Neural progenitor cell (in vitro differentiated cells): ENCODE results near the gene ZRANB2. TPM values are rescaled to one million over a fixed set of nuclear protein-coding genes. Genes with fewer than 3 reads are reported as not detected.

Source experiments
- DNase-seq: peaks from one replicate; pipeline ENCODE4 v3.0.0-alpha.2; 2016; ENCODE audit warnings: low spot score
- H2AFZ ChIP-seq: fragments of 200-600 bp; sonication (generic); replicated peaks from 2 replicates; pipeline ENCODE4 v1.6.1; 2016; ENCODE audit warnings: antibody characterized with exemption
- H3F3A ChIP-seq: fragments of 200-600 bp; sonication (generic); 2 replicates; pipeline ENCODE4 v1.6.1; 2016; ENCODE audit warnings: antibody characterized with exemption, low read depth
- H3K27ac ChIP-seq: fragments of 200-600 bp; sonication (generic); 2 replicates; pipeline ENCODE4 v1.5.1; 2016; ENCODE audit warnings: mild to moderate bottlenecking
- H3K27me3 ChIP-seq: fragments of 200-600 bp; sonication (generic); 2 replicates; pipeline ENCODE4 v1.6.1; 2016; ENCODE audit warnings: mild to moderate bottlenecking, moderate library complexity
- H3K36me3 ChIP-seq: fragments of 200-600 bp; sonication (generic); 2 replicates; pipeline ENCODE4 v1.5.1; 2016
- H3K4me1 ChIP-seq: fragments of 200-600 bp; sonication (generic); 2 replicates; pipeline ENCODE4 v1.6.1; 2016; ENCODE audit warnings: mixed run types
- H3K4me2 ChIP-seq: fragments of 200-600 bp; sonication (generic); 2 replicates; pipeline ENCODE4 v1.6.1; 2016
- H3K4me3 ChIP-seq: fragments of 200-600 bp; sonication (generic); 2 replicates; pipeline ENCODE4 v1.5.1; 2016
- H3K79me2 ChIP-seq: fragments of 200-600 bp; sonication (generic); 2 replicates; pipeline ENCODE4 v1.6.1; 2016; ENCODE audit warnings: low read depth
- H3K9ac ChIP-seq: fragments of 200-600 bp; sonication (generic); 2 replicates; pipeline ENCODE4 v1.6.1; 2016
- H3K9me3 ChIP-seq: fragments of 200-600 bp; sonication (generic); 2 replicates; pipeline ENCODE4 v1.5.1; 2016; ENCODE audit warnings: low read depth
- H4K20me1 ChIP-seq: fragments of 200-600 bp; sonication (generic); 2 replicates; pipeline ENCODE4 v1.6.1; 2016; ENCODE audit warnings: low read depth
- H3K27ac Mint-ChIP-seq: 3 replicates; pipeline ENCODE4 v1.8.0; 2021; ENCODE audit warnings: mixed read lengths
- H3K27me3 Mint-ChIP-seq: 2 replicates; pipeline ENCODE4 v1.8.0; 2022; ENCODE audit warnings: low read depth, mild to moderate bottlenecking, inconsistent platforms, moderate library complexity, mixed read lengths; ENCODE audit not compliant: insufficient read depth
- H3K36me3 Mint-ChIP-seq: 3 replicates; pipeline ENCODE4 v1.8.0; 2021; ENCODE audit warnings: mixed read lengths
- H3K4me1 Mint-ChIP-seq: 3 replicates; pipeline ENCODE4 v1.8.0; 2021; ENCODE audit warnings: mixed read lengths
- H3K4me3 Mint-ChIP-seq: 3 replicates; pipeline ENCODE4 v1.8.0; 2021; ENCODE audit warnings: mild to moderate bottlenecking, moderate library complexity, mixed read lengths
- H3K9me3 Mint-ChIP-seq: 3 replicates; pipeline ENCODE4 v1.8.0; 2020; ENCODE audit warnings: mixed read lengths
- EZH2 ChIP-seq: fragments of 200-600 bp; sonication (generic); IDR thresholded peaks from 2 replicates; pipeline ENCODE4 v1.6.1; 2017; ENCODE audit warnings: antibody characterized with exemption, mild to moderate bottlenecking, moderate library complexity
- EZH2phosphoT487 ChIP-seq: fragments of 200-600 bp; sonication (generic); IDR thresholded peaks from 2 replicates; pipeline ENCODE4 v1.6.1; 2017; ENCODE audit warnings: antibody characterized with exemption
- total RNA-seq: library from RNA; depleted of rRNA; stranded (reverse); fragments of >200 nt; gene quantifications from 2 replicates; pipeline ENCODE4 v1.2.3, GENCODE V29; 2015; ENCODE audit warnings: low replicate concordance
- TF ChIP-seq, protein P1 (sequence below): fragments of 200-600 bp; sonication (generic); IDR thresholded peaks from 2 replicates; pipeline ENCODE4 v1.5.1; 2017; ENCODE audit warnings: antibody characterized with exemption, mild to moderate bottlenecking

The ZRANB2 gene
- total RNA-seq, 1 donor from 2014 or later, result 126 TPM

- no peaks in the 10 kb centered on the region for H3K9me3 Mint-ChIP-seq
- no peaks in the 10 kb centered on the region for H3K27me3 ChIP-seq
- no peak overlapping the region for H3K9ac ChIP-seq
- H3K4me1 Mint-ChIP-seq, result no peaks in the 10 kb centered on the region
- H3K9me3 ChIP-seq, result no peaks in the 10 kb centered on the region
- H3K4me1 ChIP-seq, result no peaks in the 10 kb centered on the region
- TF ChIP-seq EZH2, result no peak
- TF ChIP-seq, protein P1, sequence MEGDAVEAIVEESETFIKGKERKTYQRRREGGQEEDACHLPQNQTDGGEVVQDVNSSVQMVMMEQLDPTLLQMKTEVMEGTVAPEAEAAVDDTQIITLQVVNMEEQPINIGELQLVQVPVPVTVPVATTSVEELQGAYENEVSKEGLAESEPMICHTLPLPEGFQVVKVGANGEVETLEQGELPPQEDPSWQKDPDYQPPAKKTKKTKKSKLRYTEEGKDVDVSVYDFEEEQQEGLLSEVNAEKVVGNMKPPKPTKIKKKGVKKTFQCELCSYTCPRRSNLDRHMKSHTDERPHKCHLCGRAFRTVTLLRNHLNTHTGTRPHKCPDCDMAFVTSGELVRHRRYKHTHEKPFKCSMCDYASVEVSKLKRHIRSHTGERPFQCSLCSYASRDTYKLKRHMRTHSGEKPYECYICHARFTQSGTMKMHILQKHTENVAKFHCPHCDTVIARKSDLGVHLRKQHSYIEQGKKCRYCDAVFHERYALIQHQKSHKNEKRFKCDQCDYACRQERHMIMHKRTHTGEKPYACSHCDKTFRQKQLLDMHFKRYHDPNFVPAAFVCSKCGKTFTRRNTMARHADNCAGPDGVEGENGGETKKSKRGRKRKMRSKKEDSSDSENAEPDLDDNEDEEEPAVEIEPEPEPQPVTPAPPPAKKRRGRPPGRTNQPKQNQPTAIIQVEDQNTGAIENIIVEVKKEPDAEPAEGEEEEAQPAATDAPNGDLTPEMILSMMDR, result no peak
- no peak for TF ChIP-seq EZH2phosphoT487
- H3K79me2 ChIP-seq, result no peaks in the 10 kb centered on the region
- no peak overlapping the region for H3K27ac ChIP-seq
- no peak overlapping the region for H3K27ac Mint-ChIP-seq
- DNase-seq, result no peak
- no peaks in the 10 kb centered on the region for H3K36me3 Mint-ChIP-seq
- no peaks in the 10 kb centered on the region for H3K27me3 Mint-ChIP-seq
- no peaks in the 10 kb centered on the region for H3K36me3 ChIP-seq
- no peaks in the 10 kb centered on the region for H3F3A ChIP-seq
- no peak overlapping the region for H3K4me3 ChIP-seq
- H4K20me1 ChIP-seq, result no peaks in the 10 kb centered on the region
- H3K4me3 Mint-ChIP-seq, result no peak overlapping the region
- H2AFZ ChIP-seq, result no peak overlapping the region
- no peak overlapping the region for H3K4me2 ChIP-seq
Observed at GRCh38 chr1:71116729-71117128, 35.9 kb upstream of the ZRANB2 start.

DNA sequence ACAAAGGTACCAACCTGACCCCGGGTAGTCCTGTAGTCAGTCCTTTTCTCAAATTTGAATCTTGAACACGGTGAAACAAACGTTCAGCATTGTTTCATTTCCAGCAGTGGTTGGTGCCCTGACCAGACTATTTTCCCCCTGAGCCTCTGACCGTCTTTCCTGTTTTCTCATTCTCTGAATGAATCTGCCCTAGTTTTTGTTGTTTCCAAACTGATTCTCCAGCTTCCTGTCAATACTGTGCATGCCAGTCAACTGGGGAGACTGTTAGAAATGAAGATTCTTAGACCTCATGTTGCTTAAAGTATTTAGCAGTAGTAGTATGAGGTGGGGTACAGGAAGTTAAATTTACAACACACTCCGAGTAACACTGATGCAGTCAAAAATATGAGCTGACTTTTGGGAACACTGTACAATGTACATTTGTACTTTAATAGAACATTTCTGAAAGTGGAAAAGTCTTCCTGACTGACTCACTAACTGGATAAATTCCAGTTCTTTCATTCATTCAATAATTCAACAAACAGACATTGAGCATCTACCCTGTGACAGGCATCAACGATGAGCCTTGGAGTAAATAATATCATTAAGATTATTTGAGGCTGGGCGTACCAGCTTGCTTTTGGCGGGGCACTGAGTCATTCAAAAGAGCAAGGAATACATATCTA, 26.0 kb upstream of the ZRANB2 start:
- Mint-ChIP-seq H3K4me1 (no peaks in the 10 kb centered on the region), H3K36me3 (peaks cover 2% of the 10 kb centered on the region), H3K27me3 (no peaks in the 10 kb centered on the region), H3K4me3 (no peak overlapping the region), H3K27ac (no peak overlapping the region), H3K9me3 (no peaks in the 10 kb centered on the region)
- Histone ChIP-seq H3K9me3 (no peaks in the 10 kb centered on the region), H3K4me1 (no peaks in the 10 kb centered on the region), H3K36me3 (no peaks in the 10 kb centered on the region), H2AFZ (no peak overlapping the region), H3F3A (no peaks in the 10 kb centered on the region), H4K20me1 (no peaks in the 10 kb centered on the region), H3K27ac (no peak overlapping the region), H3K4me3 (no peak overlapping the region), H3K27me3 (no peaks in the 10 kb centered on the region), H3K4me2 (no peak overlapping the region), H3K9ac (no peak overlapping the region), H3K79me2 (no peaks in the 10 kb centered on the region)
- TF ChIP-seq, protein P1, result no peak
- DNase-seq, result no peak

DNA sequence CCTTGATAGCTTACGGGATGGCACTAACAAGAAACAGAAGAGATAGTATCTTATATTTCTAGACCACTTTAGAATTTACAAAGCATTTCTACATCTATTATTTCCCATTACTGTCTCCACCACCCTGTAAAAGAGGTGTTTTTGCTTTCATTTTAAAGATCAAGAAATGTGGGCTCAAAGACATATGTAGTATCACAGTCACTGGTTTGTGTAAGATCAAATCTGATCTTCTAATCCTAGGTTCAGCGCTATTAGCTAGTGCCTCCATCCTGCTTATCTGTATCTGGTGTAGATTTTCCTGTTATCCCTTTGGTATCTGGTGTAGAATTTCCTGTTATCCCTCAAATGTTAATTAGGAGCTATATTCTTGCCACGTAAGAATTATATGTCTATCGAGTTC, 23.6 kb upstream of the ZRANB2 start:
- no peak for DNase-seq
- H3K4me3 Mint-ChIP-seq, result no peak overlapping the region
- TF ChIP-seq EZH2, result no peak
- TF ChIP-seq, protein P1, result no peak
- TF ChIP-seq EZH2phosphoT487, result no peak
- H3K36me3 Mint-ChIP-seq, result peaks cover 2% of the 10 kb centered on the region
- no peaks in the 10 kb centered on the region for H3K27me3 Mint-ChIP-seq
- Histone ChIP-seq H2AFZ (no peak overlapping the region), H3K4me2 (no peak overlapping the region), H3K9me3 (no peaks in the 10 kb centered on the region), H3K9ac (no peak overlapping the region), H3K36me3 (no peaks in the 10 kb centered on the region), H3K4me3 (no peak overlapping the region), H3K4me1 (no peaks in the 10 kb centered on the region), H3K27ac (no peak overlapping the region), H3F3A (no peaks in the 10 kb centered on the region), H3K79me2 (no peaks in the 10 kb centered on the region), H4K20me1 (no peaks in the 10 kb centered on the region), H3K27me3 (no peaks in the 10 kb centered on the region)
- H3K4me1 Mint-ChIP-seq, result no peaks in the 10 kb centered on the region
- no peak overlapping the region for H3K27ac Mint-ChIP-seq
- no peaks in the 10 kb centered on the region for H3K9me3 Mint-ChIP-seq
